Mesenteric fat pad (tissue), 1 donor: ENCODE measurements around the gene LRRC3C. TPM values are rescaled to one million over a fixed set of nuclear protein-coding genes. Genes with fewer than 3 reads are reported as not detected.
A peak's percentile ranks its signal among the peaks of the same experiment; 100 is the strongest.
"Not testable (repeated sequence)": the region's sequence is repeated elsewhere in the genome, so short reads cannot be mapped to it uniquely, and the experiment has no call there.

Source experiments
- DNase-seq: peaks from one replicate; pipeline ENCODE4 v3.0.0-alpha.2; 2020; ENCODE audit warnings: low spot score
- total RNA-seq: library from RNA; stranded (reverse); fragmentation: NEBNext Ultra II Directional; extraction: Animal tissue kit (Norgen Biotek cat#: 25700); gene quantifications from one replicate; pipeline ENCODE4 v1.2.1, GENCODE V29; 2021
- donor health status: DM: yes; HTN: yes; CAD: no.

LRRC3C gene
- total RNA-seq, 1 donor from 2014 or later = not detected

- no peak for DNase-seq
These were observed 19.2 kb downstream of the LRRC3C start for GRCh38 chr17:39946551-39947330.

GRCh38 chr17:39948489-39948828 is 20.9 kb downstream of the LRRC3C start:
- not testable (repeated sequence) for DNase-seq

GRCh38 chr17:39949028-39949427 is 21.5 kb downstream of the LRRC3C start:
- no peak for DNase-seq

GRCh38 chr17:39950871-39951348 is 23.4 kb downstream of the LRRC3C start:
- DNase-seq = no peak

- DNase-seq = no peak
These were observed 24.6 kb downstream of the LRRC3C start for GRCh38 chr17:39951924-39952679.

- DNase-seq = peak; percentile 99
These were observed 25.3 kb downstream of the LRRC3C start for GRCh38 chr17:39952680-39953470.

- DNase-seq = no peak
These were observed 25.9 kb downstream of the LRRC3C start for GRCh38 chr17:39953471-39953888.

- DNase-seq = no peak
These were observed 27.3 kb downstream of the LRRC3C start for GRCh38 chr17:39954876-39955275.

GRCh38 chr17:39955726-39956225 is 28.2 kb downstream of the LRRC3C start:
- DNase-seq = no peak

GRCh38 chr17:39960524-39961041 is 33.1 kb downstream of the LRRC3C start:
- DNase-seq = no peak

- DNase-seq = no peak
These were observed 35.2 kb downstream of the LRRC3C start, which contains the start of gene GSDMA for GRCh38 chr17:39962642-39963220. Gene GSDMA (plus strand): TSS chr17:39963004. CDS start chr17:39965688, 2,684 bp downstream.

- DNase-seq = no peak
These were observed 36.3 kb downstream of the LRRC3C start for GRCh38 chr17:39963829-39964228.

- DNase-seq = no peak
These were observed 37.6 kb downstream of the LRRC3C start for GRCh38 chr17:39965017-39965699.

GRCh38 chr17:39966771-39967170 is 39.2 kb downstream of the LRRC3C start:
- no peak for DNase-seq

- DNase-seq = no peak
These were observed 41.2 kb downstream of the LRRC3C start for GRCh38 chr17:39968761-39969160.

- DNase-seq = no peak
These were observed 41.8 kb downstream of the LRRC3C start for GRCh38 chr17:39969375-39969774.

- no peak for DNase-seq
These were observed 42.7 kb downstream of the LRRC3C start for GRCh38 chr17:39970157-39970692.

- DNase-seq = no peak
These were observed 43.6 kb downstream of the LRRC3C start for GRCh38 chr17:39971076-39971603.

GRCh38 chr17:39972271-39972670 is 44.7 kb downstream of the LRRC3C start:
- DNase-seq = no peak

- DNase-seq = no peak
These were observed 46.0 kb downstream of the LRRC3C start for GRCh38 chr17:39973496-39973895.
